SK-N-MC (cell line): ENCODE results near the gene OR2AT4.

Experiments used
- DNase-seq: peaks from one replicate; pipeline ENCODE4 v3.0.0-alpha.2; 2011; ENCODE audit warnings: low read depth, low spot score
- H3K27ac ChIP-seq: fragments of 200-600 bp; sonication (generic); 2 replicates; pipeline ENCODE4 v1.5.1; 2016; ENCODE audit warnings: mixed run types
- H3K36me3 ChIP-seq: fragments of 200-600 bp; sonication (generic); 2 replicates; pipeline ENCODE4 v1.6.1; 2017; ENCODE audit warnings: antibody characterized with exemption, low read length, mixed read lengths; ENCODE audit not compliant: insufficient read depth
- H3K4me3 ChIP-seq: fragments of 200-600 bp; sonication (generic); 2 replicates; pipeline ENCODE4 v1.5.1; 2016
- H3K9ac ChIP-seq: fragments of 200-600 bp; sonication (generic); 2 replicates; pipeline ENCODE4 v1.8.0; 2017; ENCODE audit warnings: mixed run types, mixed read lengths; ENCODE audit not compliant: insufficient read length
- H3K9me3 ChIP-seq: fragments of 200-600 bp; sonication (generic); 2 replicates; pipeline ENCODE4 v1.6.1; 2017; ENCODE audit warnings: low read depth, mild to moderate bottlenecking, antibody characterized with exemption, low read length, moderate library complexity, mixed read lengths
- EZH2 ChIP-seq: fragments of 200-600 bp; sonication (generic); IDR thresholded peaks from one replicate; pipeline ENCODE4 v1.6.1; 2017; ENCODE audit warnings: antibody characterized with exemption
- FOXP2 ChIP-seq: optimal IDR thresholded peaks from 2 replicates; pipeline ENCODE3; 2011; ENCODE audit warnings: mild to moderate bottlenecking, moderate library complexity; ENCODE audit not compliant: insufficient read depth; ENCODE audit errors: extremely low read length, control extremely low read depth
- POLR2AphosphoS5 ChIP-seq: IDR thresholded peaks from 2 replicates; pipeline ENCODE4 v1.6.1; 2012; ENCODE audit warnings: mild to moderate bottlenecking, low read depth, low read length, borderline replicate concordance

OR2AT4 gene

GRCh38 chr11:75077316-75077715 is 19.4 kb downstream of the OR2AT4 start:
- H3K9me3 ChIP-seq = no peaks in the 10 kb centered on the region
- no peak overlapping the region for H3K4me3 ChIP-seq
- no peak overlapping the region for H3K27ac ChIP-seq
- H3K36me3 ChIP-seq = no peaks in the 10 kb centered on the region
- H3K9ac ChIP-seq = no peak overlapping the region
- DNase-seq = no peak
- TF ChIP-seq POLR2AphosphoS5 = no peak
- no peak for TF ChIP-seq FOXP2
- TF ChIP-seq EZH2 = no peak

- H3K9me3 ChIP-seq = no peaks in the 10 kb centered on the region
- no peak overlapping the region for H3K27ac ChIP-seq
- no peaks in the 10 kb centered on the region for H3K36me3 ChIP-seq
- H3K4me3 ChIP-seq = no peak overlapping the region
- H3K9ac ChIP-seq = no peak overlapping the region
- TF ChIP-seq POLR2AphosphoS5 (no peak), EZH2 (no peak), FOXP2 (no peak)
- no peak for DNase-seq
Observed at GRCh38 chr11:75076671-75077070, 20.0 kb downstream of the OR2AT4 start.

GRCh38 chr11:75073459-75074190 is 23.1 kb downstream of the OR2AT4 start:
- DNase-seq = no peak
- no peaks in the 10 kb centered on the region for H3K36me3 ChIP-seq

GRCh38 chr11:75072582-75072981 is 24.1 kb downstream of the OR2AT4 start:
- no peak overlapping the region for H3K27ac ChIP-seq
- DNase-seq = no peak
- H3K4me3 ChIP-seq = no peak overlapping the region
- no peak overlapping the region for H3K9ac ChIP-seq
- H3K9me3 ChIP-seq = no peaks in the 10 kb centered on the region
- TF ChIP-seq POLR2AphosphoS5 (no peak), FOXP2 (no peak), EZH2 (no peak)
- H3K36me3 ChIP-seq = no peaks in the 10 kb centered on the region

More at GRCh38 chr11:75073459-75074190, 23.1 kb downstream of the OR2AT4 start:
- TF ChIP-seq EZH2 = no peak
- no peak for TF ChIP-seq POLR2AphosphoS5
- no peak for TF ChIP-seq FOXP2
- no peak overlapping the region for H3K4me3 ChIP-seq
- H3K9me3 ChIP-seq = no peaks in the 10 kb centered on the region
- no peak overlapping the region for H3K9ac ChIP-seq
- H3K27ac ChIP-seq = no peak overlapping the region

GRCh38 chr11:75069473-75069872 is 27.2 kb downstream of the OR2AT4 start:
- Histone ChIP-seq H3K27ac (no peak overlapping the region), H3K9ac (no peak overlapping the region), H3K36me3 (no peaks in the 10 kb centered on the region), H3K4me3 (no peak overlapping the region), H3K9me3 (no peaks in the 10 kb centered on the region)
- DNase-seq = no peak
- TF ChIP-seq FOXP2 (no peak), EZH2 (no peak), POLR2AphosphoS5 (no peak)

GRCh38 chr11:75068993-75069392 is 27.7 kb downstream of the OR2AT4 start:
- no peak for DNase-seq

GRCh38 chr11:75068559-75068958 is 28.1 kb downstream of the OR2AT4 start:
- Histone ChIP-seq H3K9ac (no peak overlapping the region), H3K36me3 (no peaks in the 10 kb centered on the region), H3K27ac (no peak overlapping the region), H3K9me3 (no peaks in the 10 kb centered on the region), H3K4me3 (no peak overlapping the region)
- TF ChIP-seq POLR2AphosphoS5 (no peak), EZH2 (no peak), FOXP2 (no peak)
- DNase-seq = no peak

More at GRCh38 chr11:75068993-75069392, 27.7 kb downstream of the OR2AT4 start:
- no peak overlapping the region for H3K9ac ChIP-seq
- TF ChIP-seq POLR2AphosphoS5 (no peak), FOXP2 (no peak), EZH2 (no peak)
- no peaks in the 10 kb centered on the region for H3K9me3 ChIP-seq
- H3K4me3 ChIP-seq = no peak overlapping the region
- no peak overlapping the region for H3K27ac ChIP-seq
- H3K36me3 ChIP-seq = no peaks in the 10 kb centered on the region

GRCh38 chr11:75066061-75066460 is 30.6 kb downstream of the OR2AT4 start:
- Histone ChIP-seq H3K36me3 (no peaks in the 10 kb centered on the region), H3K9me3 (no peaks in the 10 kb centered on the region), H3K9ac (no peak overlapping the region), H3K4me3 (no peak overlapping the region), H3K27ac (no peak overlapping the region)
- TF ChIP-seq EZH2 = no peak
- no peak for TF ChIP-seq FOXP2
- no peak for TF ChIP-seq POLR2AphosphoS5
- no peak for DNase-seq
